ENCODE measurements around the gene POLL.

The POLL gene

GRCh38 chr10:101561068-101561915 lies 26.8 kb downstream of the POLL start:
- Histone ChIP-seq H3K4me2 (ENCODE audit: low read length) (no peak overlapping the region), H2AFZ (no peak overlapping the region), H3K4me1 (no peaks in the 10 kb centered on the region), H3K79me2 (no peaks in the 10 kb centered on the region), H3K27me3 (ENCODE audit: control insufficient read depth, insufficient read depth, low read length) (peaks cover 7% of the 10 kb centered on the region), H3K36me3 (ENCODE audit: control insufficient read depth, insufficient read depth, low read length) (no peaks in the 10 kb centered on the region), H3K9me3 (ENCODE audit: control insufficient read depth, low read length) (no peaks in the 10 kb centered on the region), H3K9ac (no peak overlapping the region), H3K4me3 (ENCODE audit: low read depth, low read length) (no peak overlapping the region), H3K27ac (no peak overlapping the region)
- TF ChIP-seq CTCF (IDR thresholded peaks at IDR 0.05): no peak

GRCh38 chr10:101560298-101561067 lies 27.6 kb downstream of the POLL start:
- Histone ChIP-seq H3K9ac (no peak overlapping the region), H3K36me3 (ENCODE audit: control insufficient read depth, insufficient read depth, low read length) (no peaks in the 10 kb centered on the region), H3K4me3 (ENCODE audit: low read depth, low read length) (no peak overlapping the region), H3K4me2 (ENCODE audit: low read length) (no peak overlapping the region), H3K9me3 (ENCODE audit: control insufficient read depth, low read length) (no peaks in the 10 kb centered on the region), H3K27me3 (ENCODE audit: control insufficient read depth, insufficient read depth, low read length) (peaks cover 7% of the 10 kb centered on the region), H3K79me2 (no peaks in the 10 kb centered on the region), H3K4me1 (no peaks in the 10 kb centered on the region), H2AFZ (no peak overlapping the region), H3K27ac (no peak overlapping the region)
- no peak for TF ChIP-seq CTCF (IDR thresholded peaks at IDR 0.05)

DNA sequence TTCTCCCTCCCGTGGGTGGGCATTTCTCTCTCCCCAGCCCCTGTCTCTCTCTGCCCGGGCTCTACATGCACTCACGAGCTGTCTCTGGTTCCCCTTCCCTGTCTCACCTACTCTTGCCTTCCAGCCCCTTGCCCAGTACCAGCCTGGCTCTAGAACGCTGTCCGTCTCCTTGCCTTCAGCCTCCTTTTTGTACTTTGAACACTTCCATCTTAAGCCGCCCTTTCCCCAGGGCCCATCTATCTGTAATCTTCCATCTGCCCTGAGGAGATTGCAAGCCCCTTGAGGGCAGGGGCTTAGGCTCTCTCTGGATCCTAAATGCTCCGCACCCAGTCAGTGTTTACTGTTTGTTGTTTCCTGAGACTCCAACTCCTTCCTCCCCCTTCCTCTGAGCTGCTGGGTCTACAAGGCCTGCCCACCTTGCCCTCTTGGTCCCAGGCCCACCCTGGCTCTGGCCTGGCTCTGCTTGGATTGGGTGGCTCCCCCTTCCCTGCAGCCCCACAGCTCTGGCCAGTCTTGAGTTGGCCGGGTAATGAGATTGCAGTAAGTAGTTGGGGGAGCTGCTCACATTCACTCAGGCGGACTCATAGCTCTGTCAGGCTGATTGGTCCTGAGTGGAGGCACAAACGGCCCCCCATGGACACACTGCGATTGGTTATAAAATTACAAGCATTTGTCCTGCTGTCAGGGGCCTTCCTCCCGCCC lies 28.3 kb downstream of the POLL start:
- Histone ChIP-seq H3K9ac (no peak overlapping the region), H3K9me3 (ENCODE audit: control insufficient read depth, low read length) (no peaks in the 10 kb centered on the region), H3K4me3 (ENCODE audit: low read depth, low read length) (no peak overlapping the region), H3K36me3 (ENCODE audit: control insufficient read depth, insufficient read depth, low read length) (no peaks in the 10 kb centered on the region), H3K27me3 (ENCODE audit: control insufficient read depth, insufficient read depth, low read length) (peaks cover under 1% of the 10 kb centered on the region), H3K4me1 (no peaks in the 10 kb centered on the region), H2AFZ (no peak overlapping the region), H3K79me2 (no peaks in the 10 kb centered on the region), H3K4me2 (ENCODE audit: low read length) (no peak overlapping the region), H3K27ac (no peak overlapping the region)
- no peak for TF ChIP-seq CTCF (IDR thresholded peaks at IDR 0.05)

GRCh38 chr10:101558671-101559595 lies 29.1 kb downstream of the POLL start:
- H2AFZ ChIP-seq: no peak overlapping the region
- H3K9me3 ChIP-seq (ENCODE audit: control insufficient read depth, low read length): no peaks in the 10 kb centered on the region
- H3K27ac ChIP-seq: no peak overlapping the region
- H3K4me2 ChIP-seq (ENCODE audit: low read length): no peak overlapping the region
- no peaks in the 10 kb centered on the region for H3K27me3 ChIP-seq (ENCODE audit: control insufficient read depth, insufficient read depth, low read length)
- H3K4me3 ChIP-seq (ENCODE audit: low read depth, low read length): no peak overlapping the region
- H3K79me2 ChIP-seq: no peaks in the 10 kb centered on the region
- H3K9ac ChIP-seq: no peak overlapping the region
- no peak for TF ChIP-seq CTCF (IDR thresholded peaks at IDR 0.05)
- H3K36me3 ChIP-seq (ENCODE audit: control insufficient read depth, insufficient read depth, low read length): no peaks in the 10 kb centered on the region
- no peaks in the 10 kb centered on the region for H3K4me1 ChIP-seq
